Keratinocyte (primary cell): Measurements from ENCODE around the gene SEMA7A.
"Not testable (repeated sequence)": the region's sequence is repeated elsewhere in the genome, so short reads cannot be mapped to it uniquely, and the experiment has no call there.

Source experiments
- EZH2 ChIP-seq: IDR thresholded peaks from one replicate; pipeline ENCODE4 v1.6.1; 2012; ENCODE audit warnings: inconsistent platforms, mild to moderate bottlenecking, low read length, moderate library complexity
- TF ChIP-seq, protein P1 (sequence below), 3 experiments: IDR thresholded peaks in 1 of 3; conservative IDR thresholded peaks in 1 of 3; optimal IDR thresholded peaks in 1 of 3; 2 replicates in 2 of 3; 3 replicates in 1 of 3; pipeline versions ENCODE3 to v1.5.1; 2011; ENCODE audit warnings: low read length in 3 of 3, mild to moderate bottlenecking in 3 of 3, moderate library complexity in 2 of 3, control low read depth in 1 of 3, inconsistent platforms in 1 of 3; ENCODE audit not compliant: insufficient read depth in 2 of 3; ENCODE audit errors: extremely low read depth in 1 of 3

DNA sequence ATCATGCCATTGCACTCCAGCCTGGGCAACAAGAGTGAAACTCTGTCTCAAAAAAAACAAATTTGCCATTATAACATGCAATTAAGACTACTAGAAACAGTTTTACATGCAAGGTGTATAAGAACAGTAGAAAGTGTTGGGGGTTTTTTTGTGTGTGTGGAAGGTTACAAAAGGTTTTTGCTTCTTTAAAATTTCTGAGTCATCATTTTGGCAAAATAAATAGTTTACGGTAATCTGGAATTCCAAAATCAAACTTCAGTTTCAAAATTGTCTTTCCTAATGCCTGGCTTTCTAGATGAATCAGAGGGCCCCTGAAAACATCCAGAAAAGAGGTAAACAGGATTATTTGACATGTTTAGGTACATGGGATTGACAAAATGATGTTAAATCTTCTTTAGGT, 72.9 kb downstream of the SEMA7A start:
- TF ChIP-seq, protein P1, sequence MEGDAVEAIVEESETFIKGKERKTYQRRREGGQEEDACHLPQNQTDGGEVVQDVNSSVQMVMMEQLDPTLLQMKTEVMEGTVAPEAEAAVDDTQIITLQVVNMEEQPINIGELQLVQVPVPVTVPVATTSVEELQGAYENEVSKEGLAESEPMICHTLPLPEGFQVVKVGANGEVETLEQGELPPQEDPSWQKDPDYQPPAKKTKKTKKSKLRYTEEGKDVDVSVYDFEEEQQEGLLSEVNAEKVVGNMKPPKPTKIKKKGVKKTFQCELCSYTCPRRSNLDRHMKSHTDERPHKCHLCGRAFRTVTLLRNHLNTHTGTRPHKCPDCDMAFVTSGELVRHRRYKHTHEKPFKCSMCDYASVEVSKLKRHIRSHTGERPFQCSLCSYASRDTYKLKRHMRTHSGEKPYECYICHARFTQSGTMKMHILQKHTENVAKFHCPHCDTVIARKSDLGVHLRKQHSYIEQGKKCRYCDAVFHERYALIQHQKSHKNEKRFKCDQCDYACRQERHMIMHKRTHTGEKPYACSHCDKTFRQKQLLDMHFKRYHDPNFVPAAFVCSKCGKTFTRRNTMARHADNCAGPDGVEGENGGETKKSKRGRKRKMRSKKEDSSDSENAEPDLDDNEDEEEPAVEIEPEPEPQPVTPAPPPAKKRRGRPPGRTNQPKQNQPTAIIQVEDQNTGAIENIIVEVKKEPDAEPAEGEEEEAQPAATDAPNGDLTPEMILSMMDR (optimal IDR thresholded peaks at IDR 0.05 in 1 of 3, IDR thresholded peaks at IDR 0.05 in 1 of 3, conservative IDR thresholded peaks at IDR 0.05 in 1 of 3; ENCODE audit: extremely low read depth in 1 of 3, insufficient read depth in 2 of 3, low read length in 3 of 3) = not testable (repeated sequence)
- TF ChIP-seq EZH2 = not testable (repeated sequence)
